NCI-H2227 (cell line): Measurements from ENCODE around the gene UBE2I.
A peak's percentile ranks its signal among the peaks of the same experiment; 100 is the strongest.
"Not testable (repeated sequence)": the region's sequence is repeated elsewhere in the genome, so short reads cannot be mapped to it uniquely, and the experiment has no call there.

Experiments used
- DNase-seq: peaks from one replicate; lab custom pipeline; 2025; ENCODE audit not compliant: unreplicated experiment; lab: John Stamatoyannopoulos, UW

UBE2I gene

DNA sequence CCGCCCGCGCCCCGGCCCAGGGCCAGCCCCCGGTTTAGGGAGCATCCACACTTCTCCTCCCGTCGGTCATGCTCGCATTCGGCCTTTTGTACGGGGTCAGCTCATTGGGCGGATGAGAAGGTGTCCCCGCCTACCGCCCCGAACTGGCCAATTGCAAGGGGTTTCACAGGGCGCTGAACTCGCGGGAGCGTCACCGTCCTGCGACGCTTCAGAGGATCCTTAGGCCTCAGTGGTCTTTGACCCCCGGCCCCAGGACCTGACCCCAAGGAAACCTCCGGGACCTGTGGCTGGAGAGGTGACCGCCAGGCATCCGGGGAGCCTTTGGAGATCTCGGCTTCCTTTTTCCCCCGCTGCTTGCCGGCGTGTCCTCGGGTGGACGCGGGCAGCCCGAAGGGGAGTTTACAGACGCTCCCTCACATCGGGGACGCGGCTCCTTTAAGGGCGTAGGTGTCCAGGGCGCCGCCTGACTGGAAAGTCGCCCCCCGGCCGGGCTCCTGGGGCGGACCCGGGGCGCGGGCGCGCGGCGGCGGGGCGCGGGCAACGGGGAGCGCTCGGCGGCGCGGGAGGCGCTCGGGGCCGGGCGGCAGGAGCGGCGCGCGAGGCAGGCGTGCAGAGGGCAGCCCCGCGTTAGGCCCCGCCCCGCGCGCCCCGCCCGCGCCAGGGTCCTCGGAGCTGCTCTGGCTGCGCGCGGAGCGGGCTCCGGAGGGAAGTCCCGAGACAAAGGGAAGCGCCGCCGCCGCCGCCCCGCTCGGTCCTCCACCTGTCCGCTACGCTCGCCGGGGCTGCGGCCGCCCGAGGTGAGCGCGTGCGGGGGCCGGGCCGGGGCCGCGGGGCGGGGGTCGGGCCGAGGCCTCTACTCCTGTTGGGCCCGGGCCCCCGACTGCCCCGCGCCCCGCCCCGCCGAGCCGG is at the start of gene UBE2I:
TSS of gene UBE2I (plus strand) at position 660 of the 909 bp plus-strand sequence. CDS start 4,395 bp downstream, outside the sequence.
- DNase-seq: peak; percentile 98

DNA sequence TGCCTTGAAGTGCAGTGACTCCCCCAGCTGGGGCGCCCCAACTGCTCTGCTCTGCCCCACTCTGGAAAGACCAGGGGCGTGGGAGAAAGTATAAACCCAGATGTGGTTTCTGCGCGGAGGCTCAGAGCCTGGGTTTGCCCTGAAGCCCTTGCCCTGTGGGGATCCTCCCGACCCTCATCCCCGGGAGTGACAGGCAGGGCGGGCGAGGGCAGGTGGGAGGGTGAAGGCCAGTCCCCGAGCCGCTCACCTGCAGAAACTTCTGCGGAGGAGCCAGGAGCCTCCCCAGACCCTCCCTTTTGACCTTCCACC is 49.7 kb upstream of the UBE2I start:
- no peak for DNase-seq

DNA sequence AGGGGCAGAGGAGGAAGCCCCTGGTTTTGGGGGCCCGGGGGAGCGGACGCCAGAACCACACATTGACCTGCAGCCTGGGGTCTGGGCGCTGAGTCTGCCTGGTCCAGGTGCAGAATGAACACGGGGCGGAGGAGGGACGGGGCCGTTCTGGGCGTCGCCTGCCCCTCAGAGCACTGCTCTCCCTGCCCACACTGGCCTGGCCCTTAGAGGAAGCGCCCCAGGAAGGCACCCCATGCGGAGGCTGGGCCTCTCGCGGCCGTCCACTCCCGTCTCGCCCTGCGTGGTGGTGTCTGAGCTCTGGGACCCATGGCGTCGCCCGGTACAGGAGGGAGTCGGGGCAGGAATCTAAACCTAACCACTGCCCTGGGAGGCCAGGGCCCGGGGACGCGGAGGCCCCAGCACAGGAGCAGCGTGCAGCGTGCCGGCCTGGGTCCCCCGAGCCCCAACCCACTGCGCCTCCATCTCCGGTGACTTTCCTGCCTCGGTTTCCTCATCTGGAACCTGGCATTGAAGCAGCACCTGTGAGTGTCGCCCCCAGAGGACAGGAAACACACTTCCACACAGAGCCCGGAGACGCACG is 49.2 kb upstream of the UBE2I start:
- DNase-seq: no peak

DNA sequence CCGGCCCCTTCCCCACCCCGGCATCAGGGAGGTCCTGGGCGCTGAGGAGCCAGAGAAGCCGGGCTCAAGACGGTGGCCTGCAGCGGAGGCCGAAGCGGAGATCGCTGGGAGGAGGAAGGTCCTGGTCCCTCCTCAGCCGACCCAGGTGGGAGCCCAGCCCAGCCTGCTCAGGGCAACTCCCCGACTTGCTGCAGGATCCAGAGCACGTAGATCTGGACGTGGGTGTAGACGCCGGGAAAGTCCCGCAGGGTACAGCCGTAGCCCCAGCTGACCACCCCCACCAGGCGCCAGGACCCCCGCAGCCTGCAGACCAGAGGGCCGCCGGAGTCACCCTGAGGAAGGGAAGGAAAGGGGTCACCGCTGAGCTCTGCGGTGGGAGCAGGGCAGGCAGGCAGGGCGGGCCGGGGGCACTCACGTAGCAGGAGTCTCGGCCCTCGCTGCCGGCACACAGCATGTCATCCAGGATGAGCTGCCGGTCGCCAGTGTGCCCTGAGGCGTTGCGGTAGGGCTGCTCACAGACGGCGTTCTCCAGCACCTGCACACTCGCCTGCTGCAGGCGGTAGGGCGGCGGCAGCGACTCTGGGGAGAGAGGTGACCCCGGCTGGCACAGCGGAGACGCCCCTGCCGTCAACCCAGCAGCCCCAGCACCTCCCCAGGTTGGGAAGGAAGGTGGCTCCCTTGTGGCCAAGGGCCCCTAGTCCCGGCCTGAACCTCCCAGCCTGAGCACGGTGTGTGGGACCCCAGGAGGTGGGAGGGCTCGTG is 48.1 kb upstream of the UBE2I start:
- no peak for DNase-seq

DNA sequence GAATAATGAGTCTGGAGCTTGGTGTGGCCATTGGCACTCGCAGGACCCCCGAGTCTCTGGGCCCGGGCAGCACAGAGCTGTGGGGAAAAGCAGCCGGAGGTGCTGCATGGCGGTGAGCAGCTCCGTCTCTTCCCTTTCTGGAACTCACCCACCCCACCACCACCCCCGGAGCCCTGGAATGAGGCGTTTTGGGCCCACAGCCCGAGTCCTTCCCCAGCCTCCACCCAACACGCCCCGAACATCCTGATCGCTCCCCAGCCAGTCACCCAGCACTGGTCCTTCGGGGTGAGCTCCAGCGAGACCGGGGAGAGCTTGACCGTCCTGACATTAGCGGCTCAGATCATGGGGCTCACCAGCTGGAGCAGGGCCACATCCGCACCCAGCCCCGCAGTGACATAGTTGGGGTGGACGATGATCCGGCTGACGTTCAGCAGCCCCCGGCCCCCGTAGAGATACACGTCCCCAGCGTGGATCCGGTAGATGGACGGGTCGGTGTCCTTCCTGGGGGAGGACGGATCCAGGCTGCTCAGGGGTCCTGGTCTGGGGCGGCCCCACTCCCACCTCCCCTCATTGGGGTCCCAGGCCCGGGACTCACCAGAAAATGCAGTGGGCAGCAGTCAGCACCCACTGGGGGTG is 47.1 kb upstream of the UBE2I start:
- DNase-seq: no peak

DNA sequence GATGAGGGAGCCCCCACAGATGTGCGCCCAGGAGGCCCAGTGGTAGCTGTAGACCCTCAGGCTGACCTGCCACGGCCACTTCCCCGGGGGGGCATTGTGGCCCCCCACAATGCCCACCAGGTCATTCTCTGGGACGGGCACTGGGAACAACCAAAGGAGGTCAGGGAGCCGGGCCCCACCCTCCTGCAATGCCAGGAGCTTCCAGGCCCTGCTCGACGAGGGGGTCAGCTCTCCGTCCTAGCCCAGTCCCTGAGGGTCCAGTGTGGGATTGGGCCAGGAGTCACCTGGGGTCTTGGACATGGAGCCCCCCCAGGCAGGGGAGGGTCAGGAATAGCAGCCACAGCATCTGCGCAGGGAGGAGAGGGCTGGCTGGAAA is 46.6 kb upstream of the UBE2I start:
- DNase-seq: no peak

DNA sequence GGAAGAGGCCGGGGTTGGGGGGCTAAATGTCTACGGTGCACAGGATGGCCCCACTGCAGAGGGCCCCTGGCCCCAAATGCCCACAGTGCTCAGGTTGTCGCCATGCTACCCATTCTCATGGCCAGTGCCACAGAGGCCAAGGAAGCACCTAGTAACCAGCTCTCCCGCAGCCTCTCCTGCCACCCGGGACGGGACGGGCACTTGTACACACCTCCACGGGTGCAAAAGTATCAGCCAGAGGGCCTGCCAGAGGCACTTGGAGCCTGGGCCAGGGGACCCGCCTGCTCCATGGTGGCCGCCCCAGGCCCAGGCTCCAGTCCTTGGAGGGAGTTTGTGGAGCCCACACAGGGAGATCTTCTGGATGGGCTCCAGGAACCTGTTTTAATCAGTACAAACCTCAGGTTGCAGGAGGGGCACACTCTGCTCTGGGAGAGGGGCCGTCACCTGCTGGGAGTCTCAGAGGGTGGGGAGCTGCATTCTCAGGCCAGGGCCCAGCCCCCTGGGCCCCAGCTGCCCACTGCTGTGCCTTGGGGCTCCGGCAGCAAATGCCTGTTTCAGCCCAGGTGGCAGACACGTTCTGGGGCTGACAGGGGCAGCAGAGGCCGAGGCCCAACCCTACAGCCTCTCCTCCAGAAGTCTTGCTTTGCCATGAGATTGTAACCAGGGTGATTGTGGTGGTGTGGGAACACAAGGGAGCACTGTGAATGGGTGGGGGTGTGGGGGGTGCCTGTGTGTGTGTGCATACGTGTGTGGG is 45.7 kb upstream of the UBE2I start:
- no peak for DNase-seq

DNA sequence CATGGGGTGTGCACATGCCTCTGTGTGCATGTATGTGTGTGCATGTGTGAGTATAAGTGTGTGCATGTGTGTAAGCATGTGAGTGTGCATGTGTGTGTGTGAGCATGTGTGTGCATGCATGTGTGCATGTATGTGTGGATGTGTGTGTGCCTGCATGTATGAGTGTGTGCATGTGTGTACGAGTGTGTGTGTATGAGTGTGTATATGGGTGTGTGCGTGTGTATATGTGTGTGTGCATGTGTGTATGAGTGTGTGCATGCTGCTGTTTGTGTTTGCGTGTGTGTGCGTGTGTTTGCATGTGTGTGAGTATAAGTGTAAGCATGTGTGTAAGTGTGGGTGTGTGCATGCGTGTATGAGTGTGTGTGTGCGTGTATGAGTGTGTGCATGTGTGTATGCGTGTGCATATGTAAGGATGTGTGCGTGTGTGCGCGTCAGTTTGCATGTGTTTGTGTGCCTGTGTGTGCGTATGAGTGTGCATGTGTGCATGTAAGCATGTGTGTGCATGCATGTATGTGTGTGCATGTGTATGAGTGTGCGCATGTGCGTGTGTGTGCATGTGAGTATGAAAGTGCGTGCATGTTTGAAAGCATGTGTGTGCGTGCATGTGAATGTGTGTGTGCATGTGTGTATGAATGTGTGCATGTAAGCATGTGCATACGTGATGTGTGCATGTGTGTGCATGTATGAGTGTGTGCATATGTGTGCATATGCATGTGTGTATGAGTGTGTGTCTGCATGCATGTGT is 44.9 kb upstream of the UBE2I start:
- no peak for DNase-seq

DNA sequence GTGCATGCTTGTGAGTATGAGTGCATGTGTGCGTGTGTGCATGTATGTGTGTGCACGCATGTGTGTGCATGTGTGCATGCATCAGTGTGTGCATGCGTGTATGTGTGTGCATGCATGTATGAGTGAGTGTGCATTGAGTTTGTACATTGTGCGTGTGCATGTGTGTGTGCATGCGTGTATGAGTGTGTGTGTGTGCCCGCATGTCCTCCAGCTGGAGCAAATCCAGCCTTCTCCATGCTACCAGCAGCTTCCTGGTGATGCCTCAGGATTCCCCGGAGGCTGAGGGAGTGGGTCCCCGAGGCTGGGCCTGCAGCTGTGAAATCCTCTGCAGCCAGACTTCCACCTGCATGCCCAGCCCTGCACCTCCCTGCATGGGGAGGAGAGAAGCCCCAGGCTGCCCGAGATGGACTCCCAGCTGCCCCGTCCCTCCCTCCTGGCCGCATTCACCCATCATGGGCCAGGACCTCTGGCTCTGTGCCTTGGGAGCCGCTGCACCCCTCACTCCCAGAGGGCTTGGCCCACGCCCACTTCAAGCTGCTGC is 44.3 kb upstream of the UBE2I start:
- DNase-seq: no peak

DNA sequence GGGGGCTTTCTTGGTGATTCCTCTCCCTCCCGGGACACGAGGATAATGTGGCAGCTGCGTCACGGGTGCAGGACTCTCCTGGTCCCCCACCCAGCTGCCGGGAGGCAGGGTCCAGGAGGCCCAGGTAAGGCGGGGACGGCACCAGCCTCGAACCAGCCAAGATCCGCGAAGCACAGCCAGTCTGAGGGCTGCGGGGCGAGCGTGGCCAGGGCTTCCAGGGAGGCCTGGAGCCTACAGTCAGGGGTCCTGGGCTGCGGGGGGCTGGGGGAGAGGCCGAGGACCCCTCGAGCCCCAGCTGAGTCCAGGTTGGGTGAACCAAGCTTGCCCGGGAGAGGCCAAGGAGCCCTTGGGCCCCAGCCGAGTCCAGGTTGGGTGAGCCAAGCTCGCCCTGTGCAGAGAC is 43.6 kb upstream of the UBE2I start:
- no peak for DNase-seq

DNA sequence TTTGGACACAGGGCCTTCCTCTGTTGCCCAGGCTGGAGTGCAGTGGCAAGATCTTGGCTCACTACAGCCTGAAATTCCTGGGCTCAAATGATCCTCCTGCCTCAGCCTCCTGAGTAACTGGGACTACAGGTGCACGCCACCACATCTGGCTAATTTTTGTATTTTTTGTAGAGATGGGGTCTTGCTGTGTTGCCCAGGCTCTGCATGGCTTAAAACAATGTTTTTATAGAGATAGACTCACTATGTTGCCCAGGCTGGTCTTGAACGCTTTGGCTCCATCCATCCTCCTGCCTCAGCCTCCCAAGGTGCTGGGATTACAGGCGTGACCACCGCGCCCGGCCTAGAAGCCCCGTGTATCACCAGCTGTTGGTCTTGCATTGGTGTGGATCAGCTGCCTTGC is 40.0 kb upstream of the UBE2I start:
- not testable (repeated sequence) for DNase-seq

DNA sequence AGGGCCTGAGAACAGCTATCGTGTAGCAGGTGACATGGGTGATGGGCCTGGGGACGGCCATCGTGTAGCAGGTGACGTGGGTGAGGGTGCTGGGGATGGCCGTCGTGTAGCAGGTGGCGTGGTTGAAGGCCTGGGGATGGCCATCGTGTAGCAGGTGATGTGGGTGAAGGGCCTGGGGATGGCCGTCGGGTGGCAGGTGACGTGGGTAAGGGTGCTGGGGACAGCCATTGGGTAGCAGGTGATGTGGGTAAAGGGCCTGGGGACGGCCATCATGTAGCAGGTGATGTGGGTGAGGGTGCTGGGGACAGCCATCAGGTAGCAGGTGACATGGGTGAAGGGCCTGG is 38.1 kb upstream of the UBE2I start:
- no peak for DNase-seq

DNA sequence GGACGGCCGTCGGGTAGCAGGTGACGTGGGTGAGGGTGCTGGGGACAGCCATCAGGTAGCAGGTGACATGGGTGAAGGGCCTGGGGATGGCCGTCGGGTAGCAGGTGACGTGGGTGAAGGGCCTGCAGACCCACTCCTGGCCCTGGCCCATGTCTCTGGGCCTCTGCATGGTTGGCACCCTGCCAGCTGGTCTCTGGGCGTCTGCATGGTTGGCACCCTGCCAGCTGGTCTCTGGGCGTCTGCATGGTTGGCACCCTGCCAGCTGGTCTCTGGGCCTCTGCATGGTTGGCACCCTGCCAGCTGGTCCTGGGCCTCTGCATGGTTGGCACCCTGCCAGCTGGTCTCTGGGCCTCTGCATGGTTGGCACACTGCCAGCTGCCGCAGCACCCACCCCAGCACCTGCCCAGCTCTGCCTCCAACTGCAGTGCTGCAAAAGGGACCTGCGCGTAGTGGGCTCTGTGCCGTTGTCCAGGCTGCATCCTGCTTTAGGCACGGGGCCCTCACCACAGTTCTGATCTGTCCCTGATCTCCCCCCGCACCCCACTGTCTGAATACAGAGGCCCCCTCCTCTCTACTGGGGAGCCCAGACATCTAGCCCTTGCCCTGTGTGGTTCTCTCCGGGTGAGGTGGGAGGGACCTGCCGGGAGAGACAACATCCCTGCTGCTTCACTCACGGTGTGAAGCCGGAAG is 37.6 kb upstream of the UBE2I start:
- peak; percentile 94 for DNase-seq

DNA sequence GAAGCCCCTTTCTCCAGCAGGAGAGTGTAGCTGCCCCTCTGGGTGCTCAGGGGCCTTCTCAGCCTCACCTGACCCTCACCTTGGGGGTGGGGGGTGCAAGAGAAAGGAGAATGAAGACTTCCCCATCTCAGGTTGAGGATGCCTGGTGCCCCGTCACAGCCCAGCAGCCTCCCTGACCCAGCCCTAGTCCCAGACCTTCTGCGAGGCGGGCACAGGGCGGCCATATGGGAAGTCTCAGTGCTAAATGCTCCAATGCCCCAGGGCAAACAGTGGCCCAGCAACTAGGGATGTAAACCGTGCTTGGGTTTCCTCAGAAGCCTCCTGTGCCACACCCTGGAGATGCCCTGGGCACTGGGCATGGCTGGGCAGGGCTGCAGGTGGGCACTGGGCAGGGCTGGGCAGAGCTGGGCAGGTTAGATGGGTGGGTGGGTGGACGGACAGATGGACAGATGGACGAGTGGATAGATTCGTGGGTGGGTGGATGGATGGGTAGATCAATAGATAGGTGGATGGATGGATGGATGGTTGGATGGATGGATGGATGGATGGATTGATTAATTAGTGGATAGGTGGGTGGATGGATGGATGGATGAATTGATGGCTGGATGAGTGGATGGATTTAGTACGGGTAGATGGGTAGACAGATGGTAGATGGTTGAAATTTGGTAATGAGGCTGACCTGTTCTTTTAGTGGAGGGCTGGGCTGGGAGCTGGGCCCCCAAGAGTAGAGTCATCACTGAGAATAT is 36.8 kb upstream of the UBE2I start:
- DNase-seq: no peak

DNA sequence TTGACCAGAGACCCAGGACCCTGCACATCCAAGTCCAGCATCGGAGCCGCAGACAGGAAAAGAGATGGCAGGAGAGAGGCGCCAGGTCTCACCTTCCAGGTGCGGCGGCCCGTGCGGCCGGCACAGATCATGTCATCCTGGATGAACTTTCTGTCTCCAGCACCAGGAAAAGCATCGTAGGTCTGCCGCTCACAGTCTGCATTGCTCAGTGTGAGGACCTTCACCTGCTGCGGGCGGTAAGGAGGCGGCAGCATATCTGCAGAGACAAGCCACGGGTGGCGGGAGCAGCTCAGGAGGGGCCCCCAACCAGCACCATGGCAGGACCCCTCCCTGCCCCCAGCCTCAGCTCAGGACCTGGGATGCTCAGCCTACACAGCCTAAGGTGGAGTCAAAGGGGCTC is 35.6 kb upstream of the UBE2I start:
- no peak for DNase-seq

DNA sequence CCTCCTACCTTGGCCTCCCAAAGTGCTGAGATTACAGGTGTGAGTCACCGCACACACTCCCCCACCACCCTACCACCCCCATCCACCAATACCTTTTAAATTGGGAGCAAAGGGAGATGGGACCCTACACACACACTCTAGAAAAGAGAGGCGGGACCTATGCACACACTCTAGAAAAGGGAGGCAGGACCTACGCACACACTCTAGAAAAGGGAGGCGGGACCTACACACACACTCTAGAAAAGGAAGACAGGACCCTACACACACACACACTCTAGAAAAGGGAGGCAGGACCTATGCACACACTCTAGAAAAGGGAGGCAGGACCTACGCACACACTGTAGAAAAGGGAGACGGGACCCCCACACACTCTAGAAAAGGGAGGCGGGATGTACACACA is 34.7 kb upstream of the UBE2I start:
- DNase-seq: no peak

DNA sequence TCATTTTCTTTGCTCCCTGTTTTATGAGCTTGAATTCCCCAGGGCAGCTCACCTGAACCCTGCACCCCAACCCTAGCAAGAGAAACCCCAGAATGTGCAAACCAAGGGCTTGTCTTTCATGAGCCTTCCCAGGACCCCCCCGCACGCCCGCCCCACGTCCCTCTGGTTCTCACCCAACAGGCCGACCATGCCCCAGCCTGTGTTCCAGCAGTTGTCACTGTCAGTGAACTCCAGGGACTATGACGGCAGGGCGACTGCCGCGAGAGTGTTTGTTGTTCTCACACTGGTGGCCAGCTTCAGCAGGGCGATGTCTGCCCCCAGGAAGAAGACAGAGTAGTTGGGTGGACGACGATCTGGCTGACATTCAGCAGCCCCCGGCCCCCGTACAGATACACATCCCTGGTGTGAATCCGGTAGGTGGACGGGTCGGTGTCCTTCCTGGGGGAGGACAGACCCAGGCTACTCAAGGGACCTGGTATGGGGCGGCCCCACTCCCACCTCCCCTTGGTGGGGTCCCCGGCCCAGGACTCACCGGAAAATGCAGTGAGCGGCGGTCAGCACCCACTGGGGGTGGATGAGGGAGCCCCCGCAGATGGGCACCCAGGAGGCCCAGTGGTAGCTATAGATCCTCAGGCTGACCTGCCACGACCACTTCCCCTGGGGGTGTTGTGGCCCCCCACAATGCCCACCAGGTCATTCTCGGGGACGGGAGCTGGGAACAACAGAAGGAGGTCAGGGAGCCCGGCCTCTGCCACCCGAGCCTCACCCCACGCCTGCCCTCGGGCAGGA is 33.5 kb upstream of the UBE2I start:
- no peak for DNase-seq

DNA sequence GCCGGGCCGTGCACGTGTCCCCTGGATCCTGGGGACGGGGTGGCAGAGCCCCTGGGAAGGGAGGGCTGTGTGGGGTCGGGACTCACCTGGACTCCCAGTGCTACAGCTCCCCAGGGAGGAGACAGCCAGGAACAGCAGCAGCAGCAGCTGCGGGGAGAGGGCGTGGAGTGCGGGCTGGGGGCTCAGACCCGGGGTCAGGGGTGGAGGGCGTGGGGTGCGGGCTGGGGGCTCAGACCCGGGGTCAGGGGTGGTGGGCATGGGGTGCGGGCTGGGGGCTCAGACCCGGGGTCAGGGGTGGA is 32.9 kb upstream of the UBE2I start:
- DNase-seq: no peak
